ENCODE results near the gene GAPDHS. TPM values are rescaled to one million over a fixed set of nuclear protein-coding genes. Genes with fewer than 3 reads are reported as not detected.

The GAPDHS gene
- total and polyA plus RNA-seq, 2 donors (not counting 1 experiment from before 2014, with no cell fraction given): not detected

GRCh38 chr19:35578707-35579106 is 45.5 kb downstream of the GAPDHS start:
- Histone ChIP-seq H3K79me2 (ENCODE audit: control insufficient read depth, insufficient read depth, low read length) (no peaks in the 10 kb centered on the region), H3K27me3 (replicated peaks in 1 of 4; ENCODE audit: control extremely low read depth in 1 of 4, control insufficient read depth in 3 of 4, insufficient read depth in 4 of 4, low read length in 3 of 4) (peaks cover 0 to 3% (median 0%) of the 10 kb centered on the region in 4 experiments), H3K9ac (ENCODE audit: low read length) (no peak overlapping the region), H3K4me2 (replicated peaks; ENCODE audit: low read depth, low read length, poor library complexity, severe bottlenecking) (no peak overlapping the region), H2AFZ (ENCODE audit: insufficient read depth, low read depth, low read length, poor library complexity, severe bottlenecking) (no peak overlapping the region), H3K4me1 (ENCODE audit: control insufficient read depth in 2 of 2, insufficient read depth in 2 of 2, low read length in 2 of 2) (no peaks in the 10 kb centered on the region), H3K36me3 (replicated peaks in 1 of 2; ENCODE audit: control extremely low read depth in 1 of 2, control insufficient read depth in 1 of 2, extremely low read depth in 1 of 2, insufficient read depth in 2 of 2, low read length in 1 of 2) (no peaks in the 10 kb centered on the region), H4K20me1 (ENCODE audit: control insufficient read depth, insufficient read depth, low read length, poor library complexity, severe bottlenecking) (no peaks in the 10 kb centered on the region), H3K27ac (ENCODE audit: low read length in 2 of 2) (no peak overlapping the region), H3K4me3 (ENCODE audit: control extremely low read depth in 1 of 5, extremely low read depth in 1 of 5, insufficient read depth in 1 of 5, low read depth in 2 of 5, low read length in 4 of 5) (no peak overlapping the region), H3K9me3 (ENCODE audit: control extremely low read depth in 1 of 3, control insufficient read depth in 2 of 3, insufficient read depth in 1 of 3, low read length in 2 of 3) (peaks cover 0 to 28% (median 16%) of the 10 kb centered on the region in 3 donors)
- 80% methylated on average over 3 of the region's 7 CpGs for WGBS (ENCODE audit: insufficient coverage)
- H3K27ac Mint-ChIP-seq: no peak overlapping the region
- peaks cover 29% of the 10 kb centered on the region for H3K27me3 Mint-ChIP-seq
- ATAC-seq (ENCODE audit: low read depth) (no peak), DNase-seq (no peak)
- H3K4me1 Mint-ChIP-seq: no peaks in the 10 kb centered on the region
- no peak for TF ChIP-seq EZH2 (IDR thresholded peaks at IDR 0.05; ENCODE audit: borderline replicate concordance, insufficient read depth, low read depth, low read length, poor library complexity, severe bottlenecking)
- TF ChIP-seq CTCF (IDR thresholded peaks at IDR 0.05): no peak
- POLR2A ChIA-PET: no interaction called here
- no peak overlapping the region for H3K4me3 Mint-ChIP-seq
- peaks cover 17% of the 10 kb centered on the region for H3K9me3 Mint-ChIP-seq (ENCODE audit: insufficient read depth)
- CTCF ChIA-PET: no interaction called here
- intact Hi-C loops (cut with micrococcal nuclease): no loop called here

GRCh38 chr19:35582760-35583159 is 49.5 kb downstream of the GAPDHS start:
- peaks cover 30% of the 10 kb centered on the region for H3K27me3 Mint-ChIP-seq
- no peak overlapping the region for H3K27ac ChIP-seq (ENCODE audit: low read length in 2 of 2)
- no peaks in the 10 kb centered on the region for H3K36me3 ChIP-seq (replicated peaks in 1 of 2; ENCODE audit: control extremely low read depth in 1 of 2, control insufficient read depth in 1 of 2, extremely low read depth in 1 of 2, insufficient read depth in 2 of 2, low read length in 1 of 2)
- no peak overlapping the region for H2AFZ ChIP-seq (ENCODE audit: insufficient read depth, low read depth, low read length, poor library complexity, severe bottlenecking)
- H3K27me3 ChIP-seq (replicated peaks in 1 of 4; ENCODE audit: control extremely low read depth in 1 of 4, control insufficient read depth in 3 of 4, insufficient read depth in 4 of 4, low read length in 3 of 4): peaks cover 0 to 20% (median 0%) of the 10 kb centered on the region in 4 experiments
- CTCF ChIA-PET: no interaction called here
- no peak overlapping the region for H3K4me3 ChIP-seq (ENCODE audit: control extremely low read depth in 1 of 5, extremely low read depth in 1 of 5, insufficient read depth in 1 of 5, low read depth in 2 of 5, low read length in 4 of 5)
- H3K9ac ChIP-seq (ENCODE audit: low read length): no peak overlapping the region
- no peaks in the 10 kb centered on the region for H4K20me1 ChIP-seq (ENCODE audit: control insufficient read depth, insufficient read depth, low read length, poor library complexity, severe bottlenecking)
- no peak overlapping the region for H3K4me2 ChIP-seq (replicated peaks; ENCODE audit: low read depth, low read length, poor library complexity, severe bottlenecking)
- intact Hi-C loops (cut with micrococcal nuclease): no loop called here
- TF ChIP-seq CTCF (IDR thresholded peaks at IDR 0.05): no peak
- TF ChIP-seq EZH2 (IDR thresholded peaks at IDR 0.05; ENCODE audit: borderline replicate concordance, insufficient read depth, low read depth, low read length, poor library complexity, severe bottlenecking): no peak
- no peaks in the 10 kb centered on the region for H3K4me1 Mint-ChIP-seq
- POLR2A ChIA-PET: no interaction called here
- H3K9me3 ChIP-seq (ENCODE audit: control extremely low read depth in 1 of 3, control insufficient read depth in 2 of 3, insufficient read depth in 1 of 3, low read length in 2 of 3): peaks cover 0 to 13% (median 0%) of the 10 kb centered on the region in 3 donors
- H3K4me1 ChIP-seq (ENCODE audit: control insufficient read depth in 2 of 2, insufficient read depth in 2 of 2, low read length in 2 of 2): no peaks in the 10 kb centered on the region
- H3K9me3 Mint-ChIP-seq (ENCODE audit: insufficient read depth): no peaks in the 10 kb centered on the region
- no peak overlapping the region for H3K27ac Mint-ChIP-seq
- no peak for DNase-seq
- no peaks in the 10 kb centered on the region for H3K79me2 ChIP-seq (ENCODE audit: control insufficient read depth, insufficient read depth, low read length)
- H3K4me3 Mint-ChIP-seq: no peak overlapping the region
- WGBS (ENCODE audit: insufficient coverage): no CpG with 5 or more reads among the region's 1 CpG
- no peak for ATAC-seq (ENCODE audit: low read depth)

Data from B cell (primary cell).